ENCODE results near the gene TMEM214. TPM values are rescaled to one million over a fixed set of nuclear protein-coding genes. Genes with fewer than 3 reads are reported as not detected.

TMEM214 gene
- polyA plus RNA-seq, 1 experiment: 235 TPM

DNA sequence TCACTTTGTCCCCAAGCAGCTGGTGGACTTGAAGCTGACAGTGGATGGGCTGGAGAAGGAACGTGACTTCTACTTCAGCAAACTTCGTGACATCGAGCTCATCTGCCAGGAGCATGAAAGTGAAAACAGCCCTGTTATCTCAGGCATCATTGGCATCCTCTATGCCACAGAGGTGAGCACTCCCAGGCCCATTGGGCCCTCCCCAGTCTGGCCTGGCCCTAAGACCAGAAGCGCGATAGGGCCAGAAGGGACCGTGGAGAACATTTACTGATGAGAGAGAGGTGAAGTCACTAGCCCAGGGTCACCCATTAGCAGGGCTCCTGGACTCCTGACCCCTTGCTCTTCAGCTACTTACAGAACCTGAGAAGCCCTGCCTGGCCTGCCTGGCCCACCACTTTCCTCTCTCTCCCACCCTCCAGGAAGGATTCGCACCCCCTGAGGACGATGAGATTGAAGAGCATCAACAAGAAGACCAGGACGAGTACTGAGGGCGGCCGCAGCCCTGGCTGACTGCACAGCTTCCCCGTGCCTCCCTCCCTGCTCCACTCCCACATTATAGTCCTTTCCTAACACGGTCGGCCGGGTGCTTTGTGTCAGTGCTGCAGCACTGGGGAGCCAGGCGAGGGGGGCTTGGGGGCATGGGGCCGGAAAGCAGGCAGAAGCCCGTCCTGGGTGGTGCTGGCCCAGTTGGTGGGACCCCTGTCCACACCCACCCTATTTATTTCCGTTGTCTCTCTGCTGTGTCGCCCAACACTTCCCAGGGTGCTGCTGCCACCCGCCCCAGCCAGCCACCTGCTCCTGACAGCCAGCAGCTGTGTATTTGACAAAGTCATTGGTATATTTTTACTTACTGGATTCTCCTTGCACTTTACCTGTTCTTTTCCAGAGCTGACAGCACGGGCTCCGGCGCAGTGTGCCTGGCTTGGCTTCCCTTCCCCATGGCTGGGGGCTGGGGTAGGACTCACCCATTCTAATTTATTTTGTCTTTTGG is 6.6 kb upstream of the TMEM214 start:
- H3K4me3 ChIP-seq (ENCODE audit: low read depth, low read length): no peak overlapping the region
- POLR2A ChIA-PET: no interaction called here
- H3K36me3 ChIP-seq (ENCODE audit: control insufficient read depth, insufficient read depth, low read length): peaks cover 13% of the 10 kb centered on the region
- CTCF ChIA-PET: interaction anchor here (1.2 to 2.1 kb wide), 4 partner anchors 9 to 65 kb away, joined by 3 to 7 read pairs (median 6); no protein-coding TSS in a partner anchor
- TF ChIP-seq, protein P1, sequence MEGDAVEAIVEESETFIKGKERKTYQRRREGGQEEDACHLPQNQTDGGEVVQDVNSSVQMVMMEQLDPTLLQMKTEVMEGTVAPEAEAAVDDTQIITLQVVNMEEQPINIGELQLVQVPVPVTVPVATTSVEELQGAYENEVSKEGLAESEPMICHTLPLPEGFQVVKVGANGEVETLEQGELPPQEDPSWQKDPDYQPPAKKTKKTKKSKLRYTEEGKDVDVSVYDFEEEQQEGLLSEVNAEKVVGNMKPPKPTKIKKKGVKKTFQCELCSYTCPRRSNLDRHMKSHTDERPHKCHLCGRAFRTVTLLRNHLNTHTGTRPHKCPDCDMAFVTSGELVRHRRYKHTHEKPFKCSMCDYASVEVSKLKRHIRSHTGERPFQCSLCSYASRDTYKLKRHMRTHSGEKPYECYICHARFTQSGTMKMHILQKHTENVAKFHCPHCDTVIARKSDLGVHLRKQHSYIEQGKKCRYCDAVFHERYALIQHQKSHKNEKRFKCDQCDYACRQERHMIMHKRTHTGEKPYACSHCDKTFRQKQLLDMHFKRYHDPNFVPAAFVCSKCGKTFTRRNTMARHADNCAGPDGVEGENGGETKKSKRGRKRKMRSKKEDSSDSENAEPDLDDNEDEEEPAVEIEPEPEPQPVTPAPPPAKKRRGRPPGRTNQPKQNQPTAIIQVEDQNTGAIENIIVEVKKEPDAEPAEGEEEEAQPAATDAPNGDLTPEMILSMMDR (IDR thresholded peaks at IDR 0.05; ENCODE audit: insufficient read depth, low read depth, low read length): no peak
- DNase-seq (ENCODE audit: low read depth): no peak
- H3K27me3 ChIP-seq (ENCODE audit: control insufficient read depth, insufficient read depth, low read length): no peaks in the 10 kb centered on the region

DNA sequence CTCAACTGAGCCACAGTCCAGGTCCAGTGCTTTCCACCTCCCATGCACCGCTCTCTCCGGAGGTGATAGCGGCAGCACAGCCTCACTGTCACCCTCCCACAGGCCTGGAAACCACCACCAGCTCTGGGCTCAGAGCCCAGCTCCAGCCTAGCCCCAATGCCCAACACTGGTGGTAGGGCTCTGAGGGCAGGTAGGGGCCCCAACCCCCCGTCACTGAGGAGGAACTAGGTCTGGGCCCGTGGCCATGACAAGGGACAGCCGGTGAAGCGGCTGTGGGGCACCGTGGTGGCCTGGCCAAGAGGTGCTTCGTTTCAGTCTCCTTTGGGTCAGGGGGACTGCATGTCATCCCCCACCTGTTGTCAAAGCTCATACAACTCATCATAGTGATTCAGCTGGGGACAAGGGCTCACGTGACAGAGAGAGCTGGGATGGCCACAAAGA is 5.5 kb upstream of the TMEM214 start:
- POLR2A ChIA-PET: no interaction called here
- Histone ChIP-seq H3K27me3 (ENCODE audit: control insufficient read depth, insufficient read depth, low read length) (no peaks in the 10 kb centered on the region), H3K4me3 (ENCODE audit: low read depth, low read length) (no peak overlapping the region), H3K36me3 (ENCODE audit: control insufficient read depth, insufficient read depth, low read length) (peaks cover 13% of the 10 kb centered on the region)
- TF ChIP-seq, protein P1 (IDR thresholded peaks at IDR 0.05; ENCODE audit: insufficient read depth, low read depth, low read length): no peak
- DNase-seq (ENCODE audit: low read depth): no peak
- CTCF ChIA-PET: interaction anchor here (1.3 kb wide), 1 partner anchor 10 kb away, joined by 7 read pairs; no protein-coding TSS in a partner anchor

DNA sequence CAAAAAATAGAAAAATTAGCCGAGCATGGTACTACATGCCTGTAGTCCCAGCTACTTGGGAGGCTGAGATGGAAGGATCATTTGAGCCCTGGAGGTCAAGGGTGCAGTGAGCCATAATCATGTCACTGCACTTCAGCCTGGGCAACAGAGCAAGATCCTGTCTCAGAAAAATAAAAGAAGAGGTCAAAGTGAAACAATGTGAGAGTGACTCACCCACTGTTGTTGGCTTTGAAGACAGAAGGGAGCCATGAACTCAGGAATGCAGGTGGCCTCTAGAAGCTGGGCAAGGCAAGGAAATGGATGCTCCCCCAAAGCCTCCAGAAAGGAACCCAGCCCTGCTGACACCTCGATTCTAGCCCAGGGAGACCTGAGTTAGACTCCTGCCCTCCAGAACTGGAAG is 3.7 kb upstream of the TMEM214 start:
- TF ChIP-seq, protein P1 (IDR thresholded peaks at IDR 0.05; ENCODE audit: insufficient read depth, low read depth, low read length): no peak
- POLR2A ChIA-PET: no interaction called here
- CTCF ChIA-PET: no interaction called here

DNA sequence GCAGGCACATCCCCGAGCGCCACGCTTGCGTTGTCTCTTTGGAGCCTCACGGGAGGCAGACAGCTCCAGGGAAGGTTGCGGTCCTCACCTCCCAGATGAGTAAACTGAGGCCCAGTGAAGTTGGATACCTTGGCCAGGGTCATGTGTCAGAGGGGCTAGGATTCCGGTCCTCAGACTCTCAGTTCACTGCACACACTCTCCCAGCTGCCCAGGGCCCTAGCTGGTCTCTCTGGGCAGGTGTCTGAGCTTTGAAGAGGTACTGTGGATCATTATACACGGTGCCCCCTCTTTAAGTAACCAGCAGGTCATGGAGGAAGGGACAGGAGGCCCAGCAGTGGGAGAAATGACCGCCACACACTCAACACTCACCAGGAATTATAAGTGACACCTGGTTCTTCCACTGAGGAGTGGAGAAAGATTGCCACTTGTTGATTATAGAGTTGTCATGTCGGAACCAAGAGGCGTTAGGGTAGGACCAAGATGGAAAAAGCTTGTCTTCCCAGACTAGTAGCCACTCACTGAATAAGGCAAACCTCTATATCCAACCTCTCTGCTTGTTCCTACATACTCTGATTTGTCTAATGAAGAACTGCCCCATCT is 588 bp downstream of the TMEM214 start:
- H3K36me3 ChIP-seq (ENCODE audit: control insufficient read depth, insufficient read depth, low read length): peaks cover 32% of the 10 kb centered on the region
- peak overlapping the region; percentile 92 for H3K4me3 ChIP-seq (ENCODE audit: low read depth, low read length)
- no peak for DNase-seq (ENCODE audit: low read depth)
- CTCF ChIA-PET: interaction anchor here (1.2 to 1.9 kb wide), 6 partner anchors 10 to 72 kb away, joined by 3 to 13 read pairs (median 8); partner anchors contain the start of gene AGBL5
- H3K27me3 ChIP-seq (ENCODE audit: control insufficient read depth, insufficient read depth, low read length): no peaks in the 10 kb centered on the region
- POLR2A ChIA-PET: interaction anchor here (1.1 kb wide), 1 partner anchor 17 kb away, joined by 3 read pairs; no protein-coding TSS in a partner anchor
- TF ChIP-seq, protein P1 (IDR thresholded peaks at IDR 0.05; ENCODE audit: insufficient read depth, low read depth, low read length): no peak

More for the DNA sequence above, 3.7 kb upstream of the TMEM214 start:
- Histone ChIP-seq H3K27me3 (ENCODE audit: control insufficient read depth, insufficient read depth, low read length) (no peaks in the 10 kb centered on the region), H3K36me3 (ENCODE audit: control insufficient read depth, insufficient read depth, low read length) (peaks cover 5% of the 10 kb centered on the region), H3K4me3 (ENCODE audit: low read depth, low read length) (no peak overlapping the region)
- DNase-seq (ENCODE audit: low read depth): no peak

DNA sequence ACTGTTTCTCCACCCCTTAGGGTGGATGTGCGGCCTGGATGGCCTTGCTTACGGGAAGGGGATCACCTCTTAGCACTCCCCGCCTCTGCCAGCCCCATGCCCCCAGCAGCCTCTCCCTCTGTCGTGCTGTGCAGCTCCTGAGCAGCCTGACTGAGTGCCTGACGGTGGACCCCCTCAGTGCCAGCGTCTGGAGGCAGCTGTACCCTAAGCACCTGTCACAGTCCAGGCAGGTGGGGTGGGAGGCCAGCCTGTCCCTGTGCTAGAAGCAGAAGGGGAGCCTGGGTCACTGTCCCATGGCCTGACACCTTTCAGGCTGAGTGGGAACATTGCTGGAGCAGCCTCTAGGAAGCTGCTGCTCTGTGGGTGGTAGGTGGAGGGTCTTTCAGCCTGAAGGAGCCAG is 5.2 kb downstream of the TMEM214 start:
- no peak overlapping the region for H3K4me3 ChIP-seq (ENCODE audit: low read depth, low read length)
- peaks cover 60% of the 10 kb centered on the region for H3K36me3 ChIP-seq (ENCODE audit: control insufficient read depth, insufficient read depth, low read length)
- H3K27me3 ChIP-seq (ENCODE audit: control insufficient read depth, insufficient read depth, low read length): no peaks in the 10 kb centered on the region
- TF ChIP-seq, protein P1 (IDR thresholded peaks at IDR 0.05; ENCODE audit: insufficient read depth, low read depth, low read length): no peak
- CTCF ChIA-PET: interaction anchor here (0.6 to 1.6 kb wide), 3 partner anchors 60 to 213 kb away, joined by 3 to 6 read pairs (median 3); no protein-coding TSS in a partner anchor
- DNase-seq (ENCODE audit: low read depth): no peak
- POLR2A ChIA-PET: no interaction called here

All from BJ (cell line).